ENCODE results near the gene REEP6. TPM values are rescaled to one million over a fixed set of nuclear protein-coding genes. Genes with fewer than 3 reads are reported as not detected.

REEP6 gene
- total and polyA plus RNA-seq, 2 donors (not counting 3 experiments of a cell fraction or from before 2014, with no cell fraction given) = 1.3 to 1.5 TPM

DNA sequence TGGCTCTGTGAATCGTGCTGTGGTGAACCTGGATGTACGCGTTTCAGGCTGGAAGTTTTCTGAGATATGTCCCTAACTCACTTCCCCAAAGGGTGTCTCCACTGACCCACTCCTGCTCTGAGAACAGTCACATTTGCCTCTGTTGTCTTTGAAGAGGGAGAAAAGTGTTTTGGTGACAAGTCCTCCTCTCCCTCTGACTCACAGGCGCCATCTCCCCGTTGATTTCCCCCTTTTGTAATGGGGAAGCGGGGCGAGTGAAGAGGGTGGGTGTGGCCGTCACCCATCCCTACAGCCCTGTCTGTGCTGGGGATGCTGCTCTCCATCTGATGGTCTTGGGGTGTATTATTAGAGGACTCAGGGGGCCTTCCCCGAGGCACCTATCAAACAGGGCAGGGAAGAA, 31.5 kb upstream of the REEP6 start:
- Histone ChIP-seq H3K4me3 (replicated peaks in 1 of 3; ENCODE audit: insufficient read depth in 1 of 3, low read depth in 1 of 3, low read length in 3 of 3) (no peak overlapping the region), H3K27me3 (ENCODE audit: control insufficient read depth in 2 of 2, insufficient read depth in 2 of 2, low read length in 2 of 2) (peaks cover 15 to 22% of the 10 kb centered on the region in 2 experiments), H3K9me1 (replicated peaks; ENCODE audit: control insufficient read depth, extremely low read depth, insufficient read depth, low read length) (no peaks in the 10 kb centered on the region), H4K20me1 (replicated peaks; ENCODE audit: control insufficient read depth, extremely low read depth, insufficient read depth, low read length) (no peaks in the 10 kb centered on the region), H3K9me3 (replicated peaks; ENCODE audit: control insufficient read depth, insufficient read depth, low read length) (no peaks in the 10 kb centered on the region), H3K79me2 (ENCODE audit: control insufficient read depth, insufficient read depth, low read length) (no peaks in the 10 kb centered on the region), H3K4me2 (ENCODE audit: insufficient read depth, low read length) (no peak overlapping the region), H3K9ac (replicated peaks; ENCODE audit: extremely low read depth, insufficient read depth, low read length) (no peak overlapping the region), H3K36me3 (ENCODE audit: control insufficient read depth in 2 of 2, extremely low read depth in 1 of 2, insufficient read depth in 2 of 2, low read length in 2 of 2) (no peaks in the 10 kb centered on the region), H3K27ac (ENCODE audit: insufficient read depth, low read depth, low read length) (no peak overlapping the region), H2AFZ (ENCODE audit: low read depth, low read length) (no peak overlapping the region), H3K4me1 (ENCODE audit: control insufficient read depth, extremely low read depth, insufficient read depth, low read length) (no peaks in the 10 kb centered on the region)
- intact Hi-C loops (cut with micrococcal nuclease) = no loop called here
- ChIA-PET POLR2A (no interaction called here), CTCF (interaction anchor here (1.3 kb wide), 1 partner anchor 13 kb away, joined by 3 read pairs; no protein-coding TSS in a partner anchor)
- BruUV-seq (replicated peaks) = no TSS peak
- FAIRE-seq = no peak
- no peak for TF ChIP-seq MYC (IDR thresholded peaks at IDR 0.05; ENCODE audit: low read depth, low read length)
- no peak for TF ChIP-seq POLR2A (IDR thresholded peaks at IDR 0.05; ENCODE audit: low read depth, low read length)
- TF ChIP-seq EZH2 (IDR thresholded peaks at IDR 0.05; ENCODE audit: borderline replicate concordance, low read depth, low read length, severe bottlenecking) = no peak
- dilution Hi-C loops (cut with MboI; ENCODE audit: extremely low pct_ligation_motif_present, low sequenced_read_pairs) = no loop called here
- no peak for DNase-seq (ENCODE audit: low read depth, low spot score)

DNA sequence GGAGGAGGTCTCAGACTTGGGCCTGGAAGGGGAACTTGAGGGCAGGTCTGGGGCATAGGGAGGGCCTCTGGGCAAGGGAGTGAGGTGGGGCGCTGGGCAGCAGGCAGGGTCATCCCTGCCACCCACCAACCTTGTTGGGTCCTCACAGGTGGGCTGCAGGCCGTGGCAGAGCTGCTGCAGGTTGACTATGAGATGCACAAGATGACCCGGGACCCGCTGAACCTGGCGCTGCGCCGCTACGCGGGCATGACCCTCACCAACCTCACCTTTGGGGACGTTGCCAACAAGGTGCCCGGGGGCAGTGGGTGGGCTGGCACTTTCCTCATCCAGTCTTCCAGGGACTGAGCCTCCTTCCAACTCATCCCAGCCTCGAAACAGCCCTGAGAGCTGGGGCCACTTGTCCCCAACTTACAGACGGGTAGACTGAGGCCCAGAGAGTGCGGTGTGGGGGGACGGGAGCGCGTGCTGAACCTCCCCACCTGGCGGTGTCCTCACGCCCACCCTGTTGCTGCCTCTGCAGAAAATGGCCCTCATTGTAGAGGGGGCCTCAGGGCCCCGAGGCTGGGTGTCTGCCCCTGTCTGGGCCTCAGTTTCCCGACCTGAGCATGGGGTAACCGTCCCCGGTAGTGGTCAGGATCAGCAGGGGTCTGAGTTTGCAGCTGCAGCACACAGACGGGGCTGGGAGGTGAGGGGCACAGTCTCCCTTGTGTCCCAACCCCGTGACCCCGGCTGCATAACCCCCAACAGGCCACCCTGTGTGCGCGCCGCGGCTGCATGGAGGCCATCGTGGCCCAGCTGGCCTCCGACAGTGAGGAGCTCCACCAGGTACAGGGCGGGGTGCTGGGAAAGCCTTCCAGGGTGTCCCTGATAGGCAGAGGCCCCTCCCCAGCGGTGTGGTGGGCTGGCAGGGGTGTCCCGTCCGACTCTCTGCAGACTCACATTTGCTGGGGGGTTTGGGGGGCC, 30.7 kb upstream of the REEP6 start:
- Histone ChIP-seq H3K27me3 (ENCODE audit: control insufficient read depth in 2 of 2, insufficient read depth in 2 of 2, low read length in 2 of 2) (peaks cover 16 to 26% of the 10 kb centered on the region in 2 experiments), H3K9me3 (replicated peaks; ENCODE audit: control insufficient read depth, insufficient read depth, low read length) (no peaks in the 10 kb centered on the region), H3K36me3 (ENCODE audit: control insufficient read depth in 2 of 2, extremely low read depth in 1 of 2, insufficient read depth in 2 of 2, low read length in 2 of 2) (no peaks in the 10 kb centered on the region), H3K79me2 (ENCODE audit: control insufficient read depth, insufficient read depth, low read length) (no peaks in the 10 kb centered on the region), H3K4me1 (ENCODE audit: control insufficient read depth, extremely low read depth, insufficient read depth, low read length) (no peaks in the 10 kb centered on the region), H3K9me1 (replicated peaks; ENCODE audit: control insufficient read depth, extremely low read depth, insufficient read depth, low read length) (no peaks in the 10 kb centered on the region), H4K20me1 (replicated peaks; ENCODE audit: control insufficient read depth, extremely low read depth, insufficient read depth, low read length) (no peaks in the 10 kb centered on the region), H2AFZ (ENCODE audit: low read depth, low read length) (no peak overlapping the region), H3K4me3 (replicated peaks in 1 of 3; ENCODE audit: insufficient read depth in 1 of 3, low read depth in 1 of 3, low read length in 3 of 3) (no peak overlapping the region), H3K9ac (replicated peaks; ENCODE audit: extremely low read depth, insufficient read depth, low read length) (no peak overlapping the region), H3K4me2 (ENCODE audit: insufficient read depth, low read length) (no peak overlapping the region), H3K27ac (ENCODE audit: insufficient read depth, low read depth, low read length) (no peak overlapping the region)
- intact Hi-C loops (cut with micrococcal nuclease) (no loop called here), dilution Hi-C loops (cut with MboI; ENCODE audit: extremely low pct_ligation_motif_present, low sequenced_read_pairs) (no loop called here)
- no peak for DNase-seq (ENCODE audit: low read depth, low spot score)
- ChIA-PET CTCF (no interaction called here), POLR2A (interaction anchor here (0.6 kb wide), 1 partner anchor 52 kb away, joined by 10 read pairs; no protein-coding TSS in a partner anchor)
- FAIRE-seq = no peak
- TF ChIP-seq GATA2 (IDR thresholded peaks at IDR 0.05; ENCODE audit: insufficient read depth, insufficient read length, low read depth, low read length) (no peak), FOS (IDR thresholded peaks at IDR 0.05; ENCODE audit: borderline replicate concordance, insufficient read depth, low read length) (no peak), EZH2 (IDR thresholded peaks at IDR 0.05; ENCODE audit: borderline replicate concordance, low read depth, low read length, severe bottlenecking) (no peak), JUN (IDR thresholded peaks at IDR 0.05; ENCODE audit: borderline replicate concordance, insufficient read depth, insufficient read length, low read depth) (no peak), MYC (IDR thresholded peaks at IDR 0.05; ENCODE audit: low read depth, low read length) (no peak), POLR2A (IDR thresholded peaks at IDR 0.05; ENCODE audit: low read depth, low read length) (no peak), POLR2AphosphoS5 (IDR thresholded peaks at IDR 0.05; ENCODE audit: insufficient read depth, low read depth, low read length) (no peak)
- TF ChIP-seq, protein P1, sequence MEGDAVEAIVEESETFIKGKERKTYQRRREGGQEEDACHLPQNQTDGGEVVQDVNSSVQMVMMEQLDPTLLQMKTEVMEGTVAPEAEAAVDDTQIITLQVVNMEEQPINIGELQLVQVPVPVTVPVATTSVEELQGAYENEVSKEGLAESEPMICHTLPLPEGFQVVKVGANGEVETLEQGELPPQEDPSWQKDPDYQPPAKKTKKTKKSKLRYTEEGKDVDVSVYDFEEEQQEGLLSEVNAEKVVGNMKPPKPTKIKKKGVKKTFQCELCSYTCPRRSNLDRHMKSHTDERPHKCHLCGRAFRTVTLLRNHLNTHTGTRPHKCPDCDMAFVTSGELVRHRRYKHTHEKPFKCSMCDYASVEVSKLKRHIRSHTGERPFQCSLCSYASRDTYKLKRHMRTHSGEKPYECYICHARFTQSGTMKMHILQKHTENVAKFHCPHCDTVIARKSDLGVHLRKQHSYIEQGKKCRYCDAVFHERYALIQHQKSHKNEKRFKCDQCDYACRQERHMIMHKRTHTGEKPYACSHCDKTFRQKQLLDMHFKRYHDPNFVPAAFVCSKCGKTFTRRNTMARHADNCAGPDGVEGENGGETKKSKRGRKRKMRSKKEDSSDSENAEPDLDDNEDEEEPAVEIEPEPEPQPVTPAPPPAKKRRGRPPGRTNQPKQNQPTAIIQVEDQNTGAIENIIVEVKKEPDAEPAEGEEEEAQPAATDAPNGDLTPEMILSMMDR (IDR thresholded peaks at IDR 0.05; ENCODE audit: extremely low read depth in 1 of 2, insufficient read depth in 1 of 2, low read depth in 1 of 2, low read length in 2 of 2) = no peak
- TF ChIP-seq, protein P2, sequence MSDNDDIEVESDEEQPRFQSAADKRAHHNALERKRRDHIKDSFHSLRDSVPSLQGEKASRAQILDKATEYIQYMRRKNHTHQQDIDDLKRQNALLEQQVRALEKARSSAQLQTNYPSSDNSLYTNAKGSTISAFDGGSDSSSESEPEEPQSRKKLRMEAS (IDR thresholded peaks at IDR 0.05; ENCODE audit: insufficient read depth, insufficient read length) = no peak
- BruUV-seq (replicated peaks) = no TSS peak
